GM04503 (cell line): ENCODE data around the gene MTCL1.

Experiments
- DNase-seq: peaks from one replicate; pipeline ENCODE4 v3.0.0-alpha.2; 2012; ENCODE audit warnings: low read depth

MTCL1 gene

DNA sequence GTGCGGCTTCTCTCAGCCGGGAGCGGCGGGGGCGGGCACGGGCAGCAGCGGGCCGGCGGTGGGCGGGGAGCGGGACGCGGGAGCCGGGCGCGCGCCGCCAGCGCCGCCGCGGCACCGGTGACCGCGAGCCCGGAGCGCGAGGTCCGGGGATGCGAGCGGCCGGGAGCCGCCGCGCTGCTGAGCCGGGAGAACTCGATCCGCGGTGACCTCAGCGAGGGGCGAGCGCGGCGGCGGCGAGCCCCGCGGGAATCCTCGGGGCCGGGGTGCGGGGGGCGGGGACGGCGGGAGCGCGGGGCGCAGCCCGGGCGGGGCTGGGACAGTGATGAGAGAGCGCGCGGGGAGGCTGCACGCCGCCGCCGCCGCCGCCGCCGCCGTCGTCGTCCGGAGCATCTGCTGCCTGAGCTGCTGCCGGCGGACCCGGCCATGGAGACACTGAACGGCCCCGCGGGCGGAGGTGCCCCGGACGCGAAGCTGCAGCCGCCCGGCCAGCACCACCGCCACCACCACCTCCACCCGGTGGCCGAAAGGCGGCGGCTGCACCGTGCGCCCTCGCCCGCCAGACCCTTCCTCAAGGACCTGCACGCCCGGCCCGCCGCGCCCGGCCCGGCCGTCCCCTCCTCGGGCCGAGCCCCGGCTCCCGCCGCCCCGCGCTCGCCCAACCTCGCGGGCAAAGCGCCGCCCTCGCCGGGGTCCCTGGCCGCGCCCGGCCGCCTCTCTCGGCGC is at the start of gene MTCL1:
MTCL1 (plus strand) TSS at position 319 of the 723 bp plus-strand sequence; CDS start at position 424, 105 bp downstream.
- no peak for DNase-seq

DNA sequence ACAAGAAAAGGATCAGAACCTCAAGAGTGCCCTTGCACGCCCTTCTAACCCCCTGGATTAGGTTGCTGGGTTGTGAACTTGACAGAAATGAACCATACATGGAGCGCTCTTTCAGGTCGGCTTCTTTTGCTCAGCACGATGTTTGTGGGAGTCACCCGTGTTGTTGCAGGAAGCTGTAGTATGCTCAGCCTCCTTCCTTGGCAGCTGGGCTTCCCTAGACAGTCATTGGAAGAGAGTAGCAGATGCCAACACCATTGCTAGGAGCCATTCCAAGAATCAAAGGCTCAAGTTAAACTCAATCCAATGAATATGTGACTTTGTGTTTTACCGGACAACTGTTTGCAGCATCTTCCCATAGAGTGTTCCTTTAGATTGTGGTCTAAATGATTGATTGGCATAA is 49.1 kb upstream of the MTCL1 start:
- no peak for DNase-seq

DNA sequence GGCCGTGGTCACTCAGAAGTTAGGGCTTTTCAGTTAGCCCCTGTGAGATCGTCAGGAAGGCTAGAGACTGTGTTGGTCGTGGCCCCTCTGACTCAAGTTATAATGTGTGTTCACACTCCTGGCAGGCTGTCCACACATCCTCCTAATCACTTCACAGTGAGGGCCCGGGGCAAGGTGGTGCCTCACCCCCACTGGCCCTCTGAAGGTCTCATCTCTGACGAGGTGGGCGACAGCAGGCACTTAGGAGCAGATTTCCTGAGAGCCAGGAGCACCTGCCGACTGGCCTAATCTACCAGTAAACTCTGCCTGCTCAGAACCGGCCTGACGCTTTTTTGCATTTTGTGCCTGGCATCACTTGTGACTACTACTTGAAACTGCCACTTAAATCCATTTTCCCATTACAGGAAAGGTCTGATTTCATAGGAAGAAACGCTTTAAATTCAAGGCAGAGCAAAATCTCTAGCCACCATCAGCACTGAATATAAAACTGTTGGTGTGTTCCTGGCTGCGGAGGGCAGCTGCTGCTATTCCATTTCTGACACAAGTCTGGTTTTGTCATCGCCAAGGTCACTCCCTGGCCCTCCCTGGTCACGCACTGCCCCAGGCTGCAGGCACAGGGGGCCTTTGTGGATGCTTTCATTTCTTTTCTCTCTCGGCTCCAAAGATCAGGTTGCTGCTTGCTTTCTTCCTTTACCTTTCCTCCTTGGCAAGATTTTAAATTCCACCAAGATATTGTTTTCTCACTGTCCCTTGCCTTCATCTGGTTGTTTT is 48.1 kb upstream of the MTCL1 start:
- no peak for DNase-seq

DNA sequence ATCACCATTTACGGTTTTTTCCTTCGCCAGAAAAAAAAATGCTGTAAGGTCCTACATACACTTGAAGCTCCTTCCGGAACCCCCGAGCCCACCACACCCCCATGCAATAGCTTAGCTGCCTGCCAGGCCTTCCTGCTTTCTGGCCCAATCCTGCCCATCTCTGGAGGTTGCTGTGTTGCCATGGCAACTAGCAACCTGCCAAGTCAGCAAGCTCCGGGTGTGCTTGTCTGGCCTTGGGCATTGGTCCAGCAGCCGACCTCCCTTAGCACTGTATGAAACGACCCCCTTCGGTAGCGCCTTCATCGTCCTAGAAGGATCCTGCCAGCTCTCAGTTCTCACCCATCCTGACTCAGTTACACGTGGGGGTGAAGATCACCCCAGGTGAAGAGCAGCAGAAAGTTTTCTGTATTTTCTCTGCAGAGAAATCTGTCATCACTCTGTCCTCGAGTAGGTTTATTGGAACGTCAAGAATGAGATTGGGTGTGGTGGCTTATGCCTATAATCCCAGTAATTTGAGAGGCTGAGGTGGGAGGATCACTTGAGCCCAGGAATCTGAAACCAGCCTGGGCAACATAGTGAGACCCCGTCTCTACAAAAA is 47.4 kb upstream of the MTCL1 start:
- no peak for DNase-seq

DNA sequence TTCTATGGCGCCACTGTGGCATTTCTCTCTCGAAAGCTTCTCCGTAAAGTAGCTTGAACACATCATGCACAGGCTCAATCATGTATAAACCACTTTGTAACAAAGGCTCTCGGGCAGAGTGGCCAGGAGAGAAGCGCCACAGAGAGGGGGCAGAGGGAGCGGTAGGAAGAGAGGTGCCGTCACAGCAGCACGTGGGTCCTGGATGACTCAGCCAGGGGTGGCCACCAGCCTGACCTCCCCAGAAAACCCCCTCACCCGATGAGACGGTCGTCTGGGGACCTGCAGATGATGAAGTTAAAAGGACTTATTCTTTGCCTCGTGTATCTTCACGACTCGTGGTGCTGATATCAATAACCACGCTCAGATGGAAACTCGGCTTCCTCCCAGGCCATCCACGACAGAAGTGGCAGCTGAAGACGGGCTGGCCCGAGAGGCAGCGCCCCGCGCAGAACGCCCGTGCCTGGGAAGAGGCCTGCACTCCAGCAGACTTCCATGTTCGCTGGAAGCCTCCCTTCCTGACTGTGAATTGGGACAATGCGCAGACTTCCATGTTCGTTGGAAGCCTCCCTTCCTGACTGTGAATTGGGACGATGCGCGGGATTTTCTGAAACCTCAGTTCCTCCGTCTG is 46.4 kb upstream of the MTCL1 start:
- DNase-seq = no peak

DNA sequence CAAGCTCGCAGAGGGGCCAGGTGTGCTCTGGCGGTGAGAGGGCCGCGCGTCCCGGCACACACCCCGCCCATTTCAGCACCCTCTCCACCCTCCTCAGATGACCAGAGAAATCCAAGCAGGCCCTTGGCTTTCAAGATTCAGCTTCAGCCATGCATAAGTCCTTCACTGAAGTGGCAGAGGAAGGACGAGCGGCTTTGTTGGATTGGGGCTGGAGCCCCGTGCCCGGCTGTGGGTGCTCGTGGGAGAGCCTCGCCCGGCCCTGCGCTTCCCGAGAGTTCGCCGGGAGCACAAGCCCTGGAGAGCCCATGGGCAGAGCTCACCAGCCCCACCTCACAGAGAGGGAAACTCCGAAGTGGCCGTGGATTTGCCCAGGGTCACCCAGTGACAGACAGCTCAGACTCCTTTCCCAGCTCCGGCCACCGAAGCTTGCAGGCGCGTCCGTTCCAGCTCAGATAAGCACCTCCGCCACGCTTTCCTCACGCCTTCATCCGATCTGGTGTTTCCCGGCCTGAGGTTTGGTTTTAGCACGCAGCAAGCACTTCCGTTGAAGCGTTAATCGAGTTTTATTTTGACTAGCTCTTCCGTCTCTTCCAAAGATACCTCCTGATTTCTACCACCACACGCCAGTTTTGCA is 45.6 kb upstream of the MTCL1 start:
- no peak for DNase-seq

DNA sequence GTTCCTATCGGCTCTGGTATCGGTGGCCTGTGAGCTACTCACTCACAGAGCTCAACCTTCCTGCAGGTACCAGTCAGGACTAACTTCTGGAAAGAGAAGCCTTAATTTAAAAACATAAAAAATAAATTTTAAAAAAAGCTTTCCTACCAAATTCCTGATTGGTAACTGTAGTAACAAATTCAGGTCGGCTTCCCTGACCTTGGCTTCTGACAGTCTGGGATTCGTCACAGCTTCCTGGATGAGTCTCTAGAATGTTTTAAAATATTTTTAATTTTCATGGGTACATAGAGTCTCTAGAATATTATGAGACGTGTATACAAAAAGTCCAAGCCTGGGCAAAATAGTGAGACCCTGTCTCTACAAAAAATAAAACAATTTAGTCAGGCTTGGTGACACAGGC is 45.0 kb upstream of the MTCL1 start:
- DNase-seq = no peak

DNA sequence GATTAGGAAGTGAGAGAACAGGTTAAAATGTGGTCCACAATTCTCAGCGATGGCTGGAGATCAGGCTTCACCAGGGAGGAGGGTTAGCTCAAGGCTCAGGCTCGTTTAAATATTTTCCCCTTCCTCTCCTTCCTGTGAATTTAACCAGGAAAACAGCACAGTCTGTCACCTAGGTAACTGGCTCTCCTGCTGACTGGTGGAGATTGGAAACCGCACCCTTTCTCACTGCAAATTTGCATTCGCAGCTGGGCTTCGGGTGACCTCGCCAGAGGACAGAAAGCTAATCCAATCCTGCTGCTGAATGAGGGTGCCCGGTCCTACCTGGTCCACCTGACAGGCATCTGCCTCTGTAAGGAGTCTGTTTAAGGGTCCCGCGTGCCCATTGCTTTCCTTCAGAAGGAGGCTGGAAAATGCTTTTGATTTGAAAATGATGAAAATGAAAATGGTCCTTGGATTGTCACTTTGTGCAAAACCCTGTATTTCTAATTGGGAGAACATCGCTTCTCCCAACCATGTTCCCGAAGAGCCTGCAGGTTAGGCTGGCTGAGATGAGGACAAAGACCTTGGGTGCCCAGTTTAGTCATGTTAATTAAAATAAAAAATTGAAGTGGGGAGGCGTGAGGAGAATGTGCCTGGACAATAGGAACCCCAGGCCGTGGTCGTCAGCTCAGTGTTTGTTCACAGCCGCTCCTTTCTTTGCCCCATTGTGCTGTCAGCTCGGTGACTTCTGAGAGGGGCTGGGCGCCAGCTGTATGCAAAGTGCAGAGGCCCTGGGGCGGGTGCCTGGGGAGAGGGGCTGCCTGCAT is 43.4 kb upstream of the MTCL1 start:
- DNase-seq = no peak

DNA sequence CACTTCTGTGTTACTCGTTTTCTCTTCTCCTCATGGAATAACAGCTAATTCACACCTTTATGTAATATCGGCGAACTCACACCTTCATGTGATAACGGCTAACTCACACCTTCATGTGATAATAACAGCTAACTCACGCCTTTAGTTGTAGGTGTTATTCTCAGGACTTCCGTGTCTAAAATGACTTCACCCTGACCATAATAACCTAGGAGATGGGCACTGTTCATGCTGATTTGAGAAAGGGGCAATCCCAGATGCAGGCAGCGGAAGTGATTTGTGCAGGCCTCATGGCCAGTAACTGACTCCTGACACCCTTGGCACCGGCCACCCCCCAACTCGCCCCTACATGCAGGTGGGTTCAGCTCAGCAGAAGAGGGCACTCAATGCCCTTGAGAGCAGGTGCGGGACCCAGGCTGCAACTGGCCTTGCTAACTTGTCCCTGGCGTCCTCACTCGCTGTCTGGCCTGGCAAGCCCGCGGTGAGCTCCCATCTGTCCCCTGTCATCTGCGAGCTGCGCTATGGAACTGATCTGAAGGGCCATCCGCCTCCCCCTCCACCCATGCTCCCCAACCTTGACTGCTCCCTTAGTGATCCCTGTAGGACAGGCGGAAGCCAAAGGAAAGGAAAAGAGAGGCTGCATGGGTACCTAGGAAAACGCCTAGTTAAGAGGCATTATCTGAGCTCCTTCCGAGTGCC is 42.6 kb upstream of the MTCL1 start:
- DNase-seq = no peak

DNA sequence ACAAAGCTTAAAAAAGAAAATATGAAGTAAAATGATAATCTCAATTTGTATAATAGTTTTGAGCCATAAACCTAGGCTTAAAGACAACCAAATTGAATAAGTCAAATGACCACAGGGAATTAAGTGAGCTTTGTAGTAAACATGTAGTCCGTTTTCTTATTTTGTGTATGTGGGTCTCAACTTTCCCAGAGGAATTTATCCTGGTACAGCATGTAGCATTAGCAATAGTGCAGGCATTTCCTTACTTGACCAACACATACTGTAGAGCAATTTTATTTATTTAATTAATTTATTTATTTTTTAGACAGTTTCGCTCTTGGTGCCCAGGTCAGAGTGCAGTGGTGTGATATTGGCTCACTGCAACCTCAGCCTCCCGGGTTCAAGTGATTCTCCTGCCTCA is 37.5 kb upstream of the MTCL1 start:
- no peak for DNase-seq

DNA sequence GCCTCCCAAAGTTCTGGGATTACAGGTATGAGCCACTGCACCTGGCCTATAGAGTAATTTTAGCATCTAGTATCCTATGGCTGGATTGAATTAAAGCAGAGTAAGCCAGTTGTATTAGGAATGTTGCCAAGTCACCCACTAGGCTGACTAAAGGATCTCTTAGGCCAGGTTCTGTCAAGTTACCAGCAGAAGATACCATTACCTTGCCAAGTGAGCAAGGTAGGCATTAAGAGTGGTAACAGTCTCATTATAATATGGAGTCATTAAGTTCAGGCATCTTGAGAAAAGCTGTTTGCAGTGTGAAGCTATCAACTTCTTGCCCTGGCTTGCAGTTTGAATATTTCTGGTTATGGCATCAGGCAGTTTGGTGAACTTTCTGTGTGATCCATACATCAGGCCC is 37.0 kb upstream of the MTCL1 start:
- DNase-seq = no peak

DNA sequence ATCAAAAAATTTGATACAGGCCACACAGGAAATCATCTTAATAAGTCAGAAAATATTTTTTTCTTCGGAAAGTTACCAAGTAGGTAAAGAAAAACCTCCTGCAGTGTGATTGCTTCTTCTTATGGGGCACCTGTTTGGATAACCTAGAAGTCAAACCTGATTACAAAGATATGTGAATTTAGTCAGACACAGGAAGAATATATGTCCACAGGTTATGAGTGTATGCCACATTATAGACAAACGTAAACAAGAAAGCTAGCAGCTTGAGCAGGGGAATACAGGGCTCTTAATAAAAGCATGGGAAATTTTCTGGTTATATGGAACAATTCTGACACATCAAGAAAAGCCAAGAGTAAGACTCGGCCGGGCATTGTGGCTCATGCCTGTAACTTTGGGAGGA is 35.8 kb upstream of the MTCL1 start:
- DNase-seq = no peak

DNA sequence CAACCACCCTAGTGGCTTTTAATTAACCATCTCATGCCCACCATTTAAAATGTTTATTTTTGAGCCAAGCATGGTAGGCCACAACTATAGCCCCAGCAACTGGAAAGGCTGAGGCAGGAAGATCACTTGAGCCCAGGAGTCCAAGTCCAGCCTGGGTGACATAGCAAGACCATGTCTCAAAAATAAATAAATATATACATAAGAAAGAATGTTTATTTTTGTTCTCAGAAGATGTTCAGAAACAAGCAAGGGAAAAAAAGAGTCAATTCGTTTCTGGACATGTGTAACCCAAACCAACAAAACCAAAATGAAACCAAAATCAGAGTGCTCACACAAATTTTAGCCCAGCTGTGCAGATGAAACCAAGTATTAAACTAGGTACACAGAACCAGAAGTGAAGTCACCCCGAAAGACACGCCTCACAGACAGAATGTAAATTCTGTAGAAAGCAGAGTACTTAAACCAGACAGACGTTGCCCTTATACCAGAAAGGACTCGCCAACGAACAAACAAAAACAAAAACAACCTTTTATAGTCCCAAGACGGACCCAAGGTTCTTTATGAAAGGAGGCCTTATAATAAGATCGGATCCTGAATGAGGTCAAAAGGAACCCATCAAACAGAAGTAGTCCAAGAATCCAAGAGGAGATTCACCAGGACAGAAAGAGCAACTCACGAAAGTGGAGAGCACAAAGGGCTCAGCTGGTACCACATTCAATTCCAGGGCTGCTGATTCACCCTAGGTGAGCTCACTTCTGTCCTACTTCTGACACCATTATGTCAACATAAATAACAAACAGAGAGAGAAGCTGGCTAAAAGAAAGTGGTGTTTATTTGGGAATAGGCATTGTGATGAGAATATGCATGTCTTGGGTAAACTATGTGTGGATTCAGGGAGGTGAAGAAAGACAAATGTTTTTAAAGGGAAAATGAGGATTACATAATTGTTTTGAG is 31.8 kb upstream of the MTCL1 start:
- DNase-seq = no peak

DNA sequence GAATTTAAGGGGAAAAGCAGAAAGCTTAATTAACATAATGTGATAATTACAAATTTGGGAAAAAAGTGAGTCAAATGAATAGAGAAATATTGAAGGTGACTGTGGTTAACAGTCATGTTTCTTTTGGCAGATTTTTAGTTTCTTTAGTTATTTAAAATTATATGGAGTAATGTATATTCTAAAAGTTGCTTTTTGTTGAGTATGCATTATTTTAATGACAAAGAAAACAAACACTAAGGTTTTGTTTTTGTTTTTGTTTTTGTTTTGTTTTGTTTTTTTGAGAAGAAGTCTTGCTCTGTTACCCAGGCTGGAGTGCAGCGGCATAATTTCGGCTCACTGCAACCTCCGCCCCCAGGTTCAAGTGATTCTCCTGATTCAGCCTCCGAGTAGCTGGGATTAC is 30.3 kb upstream of the MTCL1 start:
- DNase-seq = no peak

DNA sequence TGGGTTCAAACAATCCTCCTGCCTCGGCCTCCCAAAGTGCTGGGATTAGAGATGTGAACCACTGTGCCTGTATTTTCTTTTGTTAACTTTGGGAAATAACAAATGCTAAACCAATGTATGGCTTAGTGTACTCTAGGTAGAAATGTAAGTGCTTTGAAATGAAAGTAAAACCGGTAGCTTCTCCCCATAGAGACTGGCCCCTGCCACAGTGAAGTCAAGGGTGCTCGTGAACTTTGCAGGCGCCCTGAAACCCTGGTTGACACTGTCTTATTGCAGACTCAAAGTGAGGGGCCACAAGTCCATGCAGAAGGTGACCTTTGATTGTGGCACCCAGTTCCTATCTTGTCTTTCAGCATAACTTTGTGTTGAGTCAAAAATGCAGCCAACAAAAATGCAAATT is 24.2 kb upstream of the MTCL1 start:
- no peak for DNase-seq

DNA sequence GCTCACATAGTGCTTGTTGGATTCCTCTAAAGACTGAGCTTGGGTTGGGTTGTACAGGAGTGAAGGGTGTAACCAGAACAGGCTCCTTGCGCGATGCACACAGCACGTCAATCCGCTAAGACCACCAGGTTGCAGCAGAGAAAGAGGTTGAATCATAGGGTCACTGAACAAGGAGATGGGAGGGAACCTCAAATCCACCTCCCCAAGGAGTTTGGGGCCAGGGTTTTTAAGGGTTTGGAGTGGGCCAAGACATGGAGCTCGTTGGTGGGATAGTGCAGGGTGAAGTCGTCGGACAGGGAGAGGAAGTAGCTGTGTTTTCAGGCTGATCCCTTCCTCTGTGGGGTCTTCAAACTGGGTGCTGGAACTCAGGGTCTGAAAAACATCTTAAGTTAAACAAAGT is 20.8 kb upstream of the MTCL1 start:
- DNase-seq = no peak

DNA sequence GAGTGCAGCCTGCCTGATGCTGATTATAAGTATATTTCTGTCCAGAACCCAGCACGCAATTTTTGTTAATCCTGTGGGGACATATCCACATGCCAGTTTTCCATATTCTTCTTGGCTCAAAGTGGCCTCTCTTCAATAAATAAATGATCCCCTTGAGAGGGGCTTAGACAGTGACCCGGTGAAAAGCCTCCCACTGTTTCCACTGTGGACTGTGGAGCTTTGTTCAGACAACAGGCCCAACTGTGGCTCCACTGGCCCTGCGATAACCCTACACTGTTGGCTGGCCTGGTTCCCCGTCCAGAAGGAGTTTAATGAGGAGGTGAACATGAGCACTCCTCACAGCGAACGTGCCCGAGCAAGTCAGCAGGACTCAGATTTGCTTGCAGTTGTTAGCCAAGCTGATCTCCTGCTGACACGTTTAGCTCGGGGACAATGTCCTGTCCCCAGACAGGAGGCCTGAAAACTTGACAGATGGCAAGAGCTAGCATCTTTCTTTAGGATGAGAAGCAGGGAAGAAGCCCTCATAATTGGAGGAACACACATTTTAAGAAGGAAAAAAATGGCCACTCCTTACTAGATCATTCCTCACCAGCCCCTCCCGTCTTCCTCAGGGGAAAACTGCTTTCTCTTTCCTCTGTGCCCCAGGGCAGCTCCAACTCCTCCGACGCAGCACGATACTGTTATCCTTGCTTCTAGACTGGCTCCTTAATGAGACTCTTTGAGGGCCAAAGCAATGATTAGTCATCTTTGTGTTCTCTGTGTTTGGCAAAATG is 20.0 kb upstream of the MTCL1 start:
- DNase-seq = peak; percentile 55

DNA sequence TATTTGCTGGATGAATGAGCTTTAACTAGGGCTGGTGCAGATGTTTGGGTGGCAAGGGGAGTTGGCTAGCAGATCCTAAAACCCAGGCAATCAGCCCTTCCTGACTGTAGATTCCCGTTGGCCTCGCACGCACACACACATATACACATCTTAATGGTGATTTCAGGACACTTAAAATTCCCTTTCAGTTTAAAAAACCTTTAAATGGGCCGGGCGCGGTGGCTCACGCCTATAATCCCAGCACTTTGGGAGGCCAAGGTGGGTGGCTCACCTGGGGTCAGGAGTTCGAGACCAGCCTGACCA is 19.5 kb upstream of the MTCL1 start:
- no peak for DNase-seq

DNA sequence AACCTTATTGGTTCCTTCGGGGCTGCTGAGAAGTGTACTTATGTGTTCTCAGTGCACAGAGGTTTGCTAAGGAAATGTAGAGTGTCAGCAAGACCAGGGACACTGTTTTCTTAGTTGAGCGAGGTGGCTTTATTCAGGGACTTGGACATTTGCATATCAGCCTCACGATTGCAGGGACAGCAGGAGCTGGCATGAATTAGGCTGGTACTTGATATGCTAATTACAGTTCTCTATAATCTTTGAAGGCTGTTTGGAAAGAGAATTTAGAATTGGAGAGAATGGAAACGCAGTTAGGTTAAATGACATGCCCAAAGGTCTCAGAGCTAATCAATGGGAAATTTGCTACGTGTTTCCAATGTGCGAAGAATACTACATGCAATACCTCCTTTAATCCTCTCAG is 18.7 kb upstream of the MTCL1 start:
- no peak for DNase-seq
